ENCODE results near the gene PARN.
A peak's percentile ranks its signal among the peaks of the same experiment; 100 is the strongest.

The PARN gene

GRCh38 chr16:14529010-14529669, 100.9 kb downstream of the PARN start:
- peak; percentile 11 to 34 (median 21) for DNase-seq (ENCODE audit: low read depth in 3 of 3)

- DNase-seq (ENCODE audit: low read depth in 3 of 3), result no peak
Measured at GRCh38 chr16:14528306-14528705, 101.8 kb downstream of the PARN start.

GRCh38 chr16:14527411-14528044, 102.5 kb downstream of the PARN start:
- DNase-seq (ENCODE audit: low read depth in 3 of 3), result no peak

- DNase-seq (ENCODE audit: low read depth in 3 of 3), result no peak
Measured at GRCh38 chr16:14525596-14525995, 104.5 kb downstream of the PARN start.

- no peak for DNase-seq (ENCODE audit: low read depth in 3 of 3)
Measured at GRCh38 chr16:14524979-14525378, 105.1 kb downstream of the PARN start.

DNA sequence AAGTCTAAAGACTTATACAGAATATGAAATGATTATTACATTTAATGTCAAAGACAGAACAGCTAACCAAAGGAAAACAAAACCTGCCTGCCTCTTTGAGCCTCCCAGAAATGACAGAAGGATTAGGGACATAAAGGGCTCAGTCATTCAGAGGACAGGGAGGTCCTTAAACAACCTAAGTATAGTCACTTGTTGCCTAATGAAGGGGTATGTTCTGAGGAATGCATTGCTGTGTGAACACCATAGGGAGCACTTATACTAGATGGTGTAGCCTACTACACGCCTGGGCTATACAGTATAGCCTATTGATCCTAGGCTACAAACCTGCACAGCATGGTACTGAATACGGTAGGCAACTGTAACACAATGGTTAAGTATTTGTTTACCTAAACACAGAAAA, 106.4 kb downstream of the PARN start:
- no peak for DNase-seq (ENCODE audit: low read depth in 3 of 3)

GRCh38 chr16:14522671-14523070, 107.4 kb downstream of the PARN start:
- DNase-seq (ENCODE audit: low read depth in 3 of 3), result no peak

- no peak for DNase-seq (ENCODE audit: low read depth in 3 of 3)
Measured at GRCh38 chr16:14520753-14521152, 109.3 kb downstream of the PARN start.

DNA sequence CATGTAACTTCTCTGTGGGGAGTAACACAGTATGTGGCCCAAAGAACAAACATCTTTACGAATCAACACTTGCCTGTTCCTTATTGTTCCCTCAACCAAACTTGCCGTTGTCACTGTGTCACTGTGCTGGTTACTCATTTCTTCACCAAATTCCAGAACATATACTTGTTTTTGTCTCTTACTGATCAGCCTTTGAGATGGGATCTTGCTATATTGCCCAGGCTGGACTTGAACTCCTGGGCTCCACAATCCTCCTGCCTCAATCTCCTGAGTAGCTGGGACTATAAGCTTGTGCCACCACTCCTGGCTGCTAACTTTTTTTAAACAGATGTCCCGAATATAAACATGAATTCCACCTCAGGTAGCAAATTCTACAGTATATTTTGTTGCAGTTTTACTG, 115.1 kb downstream of the PARN start:
- DNase-seq (ENCODE audit: low read depth in 3 of 3), result no peak

DNA sequence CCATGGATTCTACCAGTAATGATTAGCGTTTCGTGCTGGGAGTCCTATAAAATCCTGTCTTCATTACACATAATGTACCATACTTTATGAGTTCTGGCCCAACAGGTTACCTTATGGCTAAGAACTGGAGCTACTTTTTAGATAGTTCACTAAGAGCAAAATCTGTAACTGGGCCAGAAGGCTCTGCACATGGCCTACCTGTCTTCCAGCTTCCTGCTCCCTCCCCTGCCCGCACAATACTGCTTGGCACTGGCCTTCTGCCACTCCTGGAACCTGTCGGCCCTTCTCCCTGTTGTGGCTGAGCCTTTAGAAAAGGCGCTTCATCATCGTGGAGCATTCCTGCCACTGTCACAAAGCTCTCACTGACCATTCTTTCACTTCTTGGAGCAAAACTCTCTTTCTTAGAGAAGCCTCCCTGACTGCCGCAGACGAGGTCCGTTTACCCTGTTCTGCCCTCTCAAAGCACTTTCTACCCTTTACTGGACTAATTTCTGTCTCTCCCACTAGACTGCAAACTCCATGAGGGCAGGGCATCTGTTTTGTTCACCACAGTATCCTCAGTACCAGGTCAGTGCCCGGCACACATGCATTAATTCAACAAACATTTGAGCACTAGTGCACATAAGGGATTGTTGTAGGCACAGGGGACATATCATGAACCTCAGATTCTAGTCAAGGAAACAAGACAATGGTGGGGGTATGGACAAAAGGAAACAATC, 116.5 kb downstream of the PARN start:
- DNase-seq (ENCODE audit: low read depth in 3 of 3), result no peak

- no peak for DNase-seq (ENCODE audit: low read depth in 3 of 3)
Measured at GRCh38 chr16:14511800-14512135, 118.3 kb downstream of the PARN start.

GRCh38 chr16:14510939-14511799, 118.9 kb downstream of the PARN start:
- no peak for DNase-seq (ENCODE audit: low read depth in 3 of 3)

GRCh38 chr16:14510581-14510938, 119.5 kb downstream of the PARN start:
- DNase-seq (ENCODE audit: low read depth in 3 of 3), result no peak

- DNase-seq (ENCODE audit: low read depth in 3 of 3), result no peak
Measured at GRCh38 chr16:14509675-14510132, 120.4 kb downstream of the PARN start.

GRCh38 chr16:14509055-14509454, 121.0 kb downstream of the PARN start:
- DNase-seq (ENCODE audit: low read depth in 3 of 3), result no peak

DNA sequence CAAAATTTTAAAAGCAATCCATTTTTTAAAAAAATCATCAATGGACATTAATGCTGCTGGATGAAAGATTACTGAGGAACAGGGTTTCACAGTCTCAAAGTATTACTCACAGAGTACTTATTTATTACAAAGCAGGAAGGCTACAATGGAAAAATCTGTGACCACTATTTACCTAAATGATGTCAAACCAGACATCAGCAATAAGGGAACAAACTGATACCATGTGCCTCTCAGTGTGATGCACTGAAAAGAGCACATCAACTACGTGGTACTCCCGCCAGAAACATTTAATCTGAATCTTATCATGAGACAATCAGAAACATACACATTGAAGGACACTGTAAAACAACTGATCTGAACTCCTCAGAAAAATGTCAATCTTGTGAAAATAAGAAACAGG, 124.2 kb downstream of the PARN start:
- DNase-seq (ENCODE audit: low read depth in 3 of 3), result no peak

DNA sequence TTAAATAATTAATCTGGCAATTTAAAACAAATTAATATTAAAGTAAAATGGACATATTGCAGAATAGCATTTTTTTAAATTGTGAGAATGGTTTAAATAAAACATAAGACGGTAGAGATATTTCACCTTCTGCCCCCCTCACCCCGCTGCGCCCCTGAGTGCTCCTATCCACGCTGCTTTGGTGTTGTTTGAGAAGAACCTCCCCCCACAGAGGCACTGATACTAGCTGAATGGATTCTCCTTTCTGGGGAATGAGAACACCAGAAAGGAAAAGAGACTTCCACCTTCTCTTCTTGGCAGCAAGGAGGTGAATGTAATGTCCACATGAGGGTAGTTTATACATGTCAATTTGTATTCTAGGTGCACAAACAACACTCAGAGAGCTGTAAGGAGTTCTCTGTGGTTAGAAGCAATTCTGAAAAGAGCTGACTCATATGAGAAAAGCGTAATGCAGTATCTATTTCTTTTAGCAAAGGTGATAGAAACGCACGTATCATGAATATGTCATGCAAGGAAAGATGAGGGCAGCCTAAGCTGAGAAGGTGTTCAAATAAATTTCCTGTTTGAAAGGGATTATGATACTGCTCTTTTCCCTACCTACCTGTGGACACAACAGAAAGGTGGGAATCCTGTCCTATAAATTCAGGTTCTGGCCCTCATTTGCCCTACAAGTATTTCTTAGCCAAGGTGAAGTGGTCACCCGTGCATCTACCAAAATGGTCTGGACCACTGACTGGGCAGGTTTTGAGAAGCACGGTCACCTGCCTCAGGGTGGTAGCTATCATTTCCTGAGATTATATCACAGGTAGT, 126.9 kb downstream of the PARN start:
- no peak for DNase-seq (ENCODE audit: low read depth in 3 of 3)

- no peak for DNase-seq (ENCODE audit: low read depth in 3 of 3)
Measured at GRCh38 chr16:14502256-14502875, 127.7 kb downstream of the PARN start.

DNA sequence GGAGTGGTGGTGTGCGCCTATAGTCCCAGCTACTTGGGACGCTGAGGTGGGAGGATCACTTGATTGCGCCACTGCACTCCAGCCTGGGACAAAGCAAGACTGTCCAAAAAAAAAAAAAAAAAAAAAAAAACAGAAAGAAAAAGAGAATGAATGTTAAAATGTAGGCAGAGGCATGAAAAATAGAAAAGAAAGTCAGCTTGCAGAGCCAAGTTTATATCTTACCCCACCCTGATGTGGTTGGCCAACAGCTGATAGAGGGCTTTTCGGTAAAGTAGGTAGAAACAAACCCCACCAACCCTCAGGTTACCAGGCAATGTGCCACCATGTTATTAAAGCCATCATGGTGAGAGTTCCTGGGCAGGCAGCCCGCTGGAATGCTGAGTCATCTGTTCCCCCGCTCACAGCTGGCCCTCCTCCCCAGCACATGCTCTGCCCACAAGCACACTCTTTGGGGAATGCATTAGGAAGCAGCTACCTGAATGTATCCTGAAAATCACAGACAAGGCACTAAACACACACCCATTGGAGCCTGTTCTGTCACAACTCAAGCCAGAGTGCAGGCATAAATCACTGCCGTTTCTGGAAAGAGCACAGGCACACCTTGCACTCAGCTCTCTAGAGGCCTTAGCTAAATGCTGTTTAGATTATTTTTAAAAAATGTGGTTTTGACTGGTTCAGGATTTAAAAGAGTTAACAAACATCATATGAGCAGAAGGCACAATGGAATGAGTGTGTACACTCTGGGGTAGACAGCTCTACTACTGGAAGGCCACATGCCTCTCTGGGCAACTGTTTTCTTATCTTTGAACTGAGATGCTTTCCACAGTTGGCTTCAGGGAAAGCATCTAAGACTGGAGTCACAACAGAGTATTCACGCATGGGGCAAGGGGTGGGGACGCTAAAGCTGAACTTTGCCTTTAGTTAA, 128.5 kb downstream of the PARN start:
- no peak for DNase-seq (ENCODE audit: low read depth in 3 of 3)

DNA sequence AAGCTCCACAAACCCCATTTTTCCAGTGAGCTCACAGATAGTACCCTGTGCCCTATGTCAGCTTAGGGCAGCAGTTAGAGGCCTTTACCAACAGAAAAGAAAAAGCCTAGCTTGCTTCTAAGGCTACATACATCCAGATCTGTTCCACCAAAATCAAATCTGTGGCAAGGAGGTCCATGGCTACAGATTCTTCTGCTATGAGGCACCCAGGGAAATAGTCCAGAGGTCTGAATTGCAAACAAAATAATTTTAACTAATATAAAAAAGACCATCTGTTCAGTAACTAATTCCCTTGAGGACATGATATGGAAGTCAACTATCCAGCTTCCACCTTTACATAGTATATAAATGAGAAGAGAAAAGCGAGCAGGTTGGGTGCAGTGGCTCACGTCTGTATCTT, 129.3 kb downstream of the PARN start:
- DNase-seq (ENCODE audit: low read depth in 3 of 3), result no peak
